NCI-H2081 treated with DMSO at 0.1 percent for 48 hours (cell line): ENCODE data around the gene UGCG.
"Not testable (repeated sequence)": the region's sequence is repeated elsewhere in the genome, so short reads cannot be mapped to it uniquely, and the experiment has no call there.

Experiments used
- DNase-seq: peaks from one replicate; lab custom pipeline; 2025; lab: John Stamatoyannopoulos, UW

Gene UGCG

GRCh38 chr9:111895996-111896941 is at the start of gene UGCG:
Gene UGCG (plus strand): TSS chr9:111896814. CDS start chr9:111897216, 402 bp downstream.
- DNase-seq = peak; percentile 32

GRCh38 chr9:111851553-111851952 is 45.1 kb upstream of the UGCG start:
- DNase-seq = no peak

- DNase-seq = no peak
These were observed 44.3 kb upstream of the UGCG start for GRCh38 chr9:111852291-111852690.

DNA sequence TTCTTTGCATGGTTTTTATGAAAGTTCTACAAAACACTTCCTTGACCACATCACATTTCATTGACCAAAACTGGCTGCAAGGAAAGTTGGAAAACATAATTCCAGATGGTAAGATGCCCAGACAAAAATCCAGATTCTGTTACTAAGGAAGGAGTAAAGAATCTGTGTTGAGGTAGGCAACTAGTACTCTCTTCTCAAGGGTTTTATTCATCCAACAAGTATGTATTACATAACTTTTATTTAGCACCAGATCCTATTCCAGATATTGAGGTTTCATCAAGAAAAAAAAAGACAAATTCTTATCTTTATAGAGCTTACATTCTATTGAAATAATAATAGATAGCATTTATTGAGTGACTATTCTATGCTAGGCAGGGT is 43.2 kb upstream of the UGCG start:
- no peak for DNase-seq

GRCh38 chr9:111854799-111855198 is 41.8 kb upstream of the UGCG start:
- DNase-seq = no peak

DNA sequence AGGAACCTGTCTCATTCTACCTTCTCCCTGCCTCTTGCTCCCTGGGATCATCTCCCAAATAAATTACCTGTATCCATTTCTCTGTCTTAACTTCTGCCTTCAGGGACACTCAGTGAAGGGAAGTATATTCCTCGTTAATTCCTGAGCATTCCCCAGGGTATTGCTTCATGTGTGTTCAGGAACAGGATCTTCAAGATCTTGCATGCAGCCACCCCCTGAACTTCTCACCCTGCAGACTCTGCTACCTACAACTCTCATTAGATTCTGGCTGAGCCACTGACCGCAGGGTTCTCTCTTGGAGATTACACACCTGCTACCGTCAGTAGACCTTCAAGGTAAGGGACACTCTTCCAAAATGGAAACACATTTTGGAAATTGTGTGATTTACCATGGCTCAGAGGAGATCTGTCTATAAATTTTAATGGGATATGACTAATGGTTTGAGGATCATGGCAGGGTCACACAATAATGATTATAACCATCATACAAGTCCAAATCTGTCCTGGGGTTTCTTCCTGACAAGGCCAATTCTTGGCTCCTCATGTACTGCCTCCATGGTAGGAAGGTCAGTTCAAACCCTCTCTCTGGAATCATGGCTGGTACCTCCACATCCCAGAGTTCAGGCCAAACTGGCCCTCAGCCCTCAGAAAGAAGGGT is 38.9 kb upstream of the UGCG start:
- no peak for DNase-seq

DNA sequence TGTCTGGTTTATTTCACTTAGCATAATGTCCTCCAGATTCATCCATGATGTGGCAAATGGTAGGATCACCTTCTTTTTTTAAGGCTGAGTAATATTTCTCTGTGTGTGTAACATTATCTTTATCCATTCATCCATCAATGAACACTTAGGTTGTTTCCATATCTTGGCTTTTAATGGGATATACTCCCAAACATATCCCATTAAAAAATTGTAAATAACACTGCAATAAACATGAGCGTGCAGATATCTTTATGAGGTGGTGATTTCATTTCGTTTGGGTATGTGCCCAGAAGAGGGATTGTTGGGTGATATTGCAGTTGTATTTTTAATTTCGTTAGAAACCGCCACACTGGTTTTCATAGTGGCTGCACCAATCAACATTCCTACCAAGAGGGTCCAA is 36.2 kb upstream of the UGCG start:
- no peak for DNase-seq

- DNase-seq = no peak
These were observed 33.0 kb upstream of the UGCG start for GRCh38 chr9:111863636-111864035.

- DNase-seq = no peak
These were observed 29.6 kb upstream of the UGCG start for GRCh38 chr9:111866976-111867375.

GRCh38 chr9:111868475-111868874 is 28.1 kb upstream of the UGCG start:
- no peak for DNase-seq

- DNase-seq = no peak
These were observed 25.7 kb upstream of the UGCG start for GRCh38 chr9:111870774-111871498.

GRCh38 chr9:111871499-111871855 is 25.1 kb upstream of the UGCG start:
- no peak for DNase-seq

- DNase-seq = no peak
These were observed 23.7 kb upstream of the UGCG start for GRCh38 chr9:111872886-111873285.

GRCh38 chr9:111873901-111874300 is 22.7 kb upstream of the UGCG start:
- DNase-seq = no peak

- DNase-seq = no peak
These were observed 22.1 kb upstream of the UGCG start for GRCh38 chr9:111874500-111874899.

DNA sequence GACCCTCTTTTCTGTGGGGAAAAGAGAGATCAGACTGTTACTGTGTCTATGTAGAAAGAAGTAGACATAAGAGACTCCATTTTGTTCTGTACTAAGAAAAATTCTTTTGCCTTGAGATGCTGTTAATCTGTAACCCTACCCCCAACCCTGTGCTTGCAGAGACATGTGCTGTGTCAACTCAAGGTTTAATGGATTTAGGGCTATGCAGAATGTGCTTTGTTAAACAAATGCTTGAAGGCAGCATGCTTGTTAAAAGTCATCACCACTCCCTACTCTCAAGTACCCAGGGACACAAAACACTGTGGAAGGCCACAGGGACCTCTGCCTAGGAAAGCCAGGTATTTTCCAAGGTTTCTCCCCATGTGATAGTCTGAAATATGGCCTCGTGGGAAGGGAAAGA is 21.3 kb upstream of the UGCG start:
- not testable (repeated sequence) for DNase-seq

DNA sequence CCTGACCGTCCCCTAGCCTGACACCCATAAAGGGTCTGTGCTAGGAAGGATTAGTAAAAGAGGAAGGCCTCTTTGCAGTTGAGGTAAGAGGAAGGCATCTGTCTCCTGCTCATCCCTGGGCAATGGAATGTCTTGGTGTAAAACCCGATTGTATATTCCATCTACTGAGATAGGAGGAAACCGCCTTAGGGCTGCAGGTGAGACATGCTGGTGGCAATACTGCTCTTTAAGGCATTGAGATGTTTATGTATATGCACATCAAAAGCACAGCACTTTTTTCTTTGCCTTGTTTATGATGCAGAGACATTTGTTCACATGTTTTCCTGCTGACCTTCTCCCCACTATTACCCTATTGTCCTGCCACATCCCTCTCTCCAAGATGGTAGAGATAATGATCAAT is 20.9 kb upstream of the UGCG start:
- not testable (repeated sequence) for DNase-seq

- DNase-seq = no peak
These were observed 20.4 kb upstream of the UGCG start for GRCh38 chr9:111876179-111876578.

GRCh38 chr9:111877420-111877819 is 19.2 kb upstream of the UGCG start:
- no peak for DNase-seq

GRCh38 chr9:111878946-111879345 is 17.7 kb upstream of the UGCG start:
- no peak for DNase-seq

- DNase-seq = no peak
These were observed 9.5 kb upstream of the UGCG start for GRCh38 chr9:111886983-111887718.

DNA sequence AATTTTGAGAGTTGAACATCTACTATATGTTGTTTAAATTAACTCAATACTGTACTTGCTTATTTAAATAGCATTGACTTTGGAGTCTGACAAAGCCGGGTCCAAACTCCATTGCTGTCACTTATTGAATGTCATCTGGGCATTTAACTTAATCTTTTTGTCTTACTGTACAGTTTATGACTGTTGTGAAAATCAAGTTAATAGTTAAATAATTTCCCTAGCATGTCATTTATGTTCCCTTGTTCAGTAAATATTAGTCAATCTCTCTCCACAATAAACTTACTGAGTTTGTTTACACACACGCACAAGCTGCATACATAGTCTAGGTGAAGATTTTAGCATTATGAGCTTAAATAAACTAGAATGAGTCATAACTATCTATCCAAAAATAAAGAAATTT is 6.3 kb upstream of the UGCG start:
- DNase-seq = no peak
